Endothelial cell of umbilical vein (primary cell): ENCODE measurements around the gene DNMT1. TPM values are rescaled to one million over a fixed set of nuclear protein-coding genes. Genes with fewer than 3 reads are reported as not detected.

Source experiments
- BruUV-seq: library from RNA; stranded (reverse); fragments of 400-500 nt; replicated peaks from 2 replicates; lab custom pipeline; 2021; lab: Mats Ljungman, UMichigan
- CTCF ChIA-PET: fragments of 300-600, 350-600 bp; sonication (Branson Sonifier 250); formaldehyde crosslinking; loops from one replicate; lab custom pipeline; 2021; ENCODE audit warnings: antibody characterized with exemption, inconsistent platforms; lab: Charles Lee
- POLR2A ChIA-PET: fragments of 300-600, 350-600 bp; sonication (Branson Sonifier 250); formaldehyde crosslinking; loops from one replicate; lab custom pipeline; 2021; ENCODE audit warnings: antibody characterized with exemption, inconsistent platforms; lab: Charles Lee
- DNase-seq: peaks from one replicate; pipeline ENCODE4 v3.0.0-alpha.2; 2011; ENCODE audit warnings: low read depth, low spot score
- FAIRE-seq: peaks from 2 replicates; lab custom pipeline; 2011; peaks lifted over from hg19 to GRCh38; lab: Jason Lieb, UNC
- H2AFZ ChIP-seq: 2 replicates; pipeline ENCODE4 v1.6.0; 2012; ENCODE audit warnings: low read depth, low read length, control low read depth, inconsistent platforms
- H3K27ac ChIP-seq: 2 replicates; pipeline ENCODE4 v1.5.1; 2011; ENCODE audit warnings: low read depth, mild to moderate bottlenecking, control low read depth, low read length, moderate library complexity; ENCODE audit not compliant: insufficient read depth
- H3K27me3 ChIP-seq, 2 experiments: 2 replicates each; pipeline versions ENCODE4 v1.6.0 to v1.6.1; 2011; ENCODE audit warnings: low read length in 2 of 2, mixed read lengths in 1 of 2; ENCODE audit not compliant: control insufficient read depth in 2 of 2, insufficient read depth in 2 of 2
- H3K36me3 ChIP-seq, 2 experiments: 2 replicates in 1 of 2; 3 replicates in 1 of 2; pipeline ENCODE4 v1.5.1; 2011; ENCODE audit warnings: low read length in 2 of 2, mild to moderate bottlenecking in 1 of 2, moderate library complexity in 1 of 2; ENCODE audit not compliant: control insufficient read depth in 2 of 2, insufficient read depth in 2 of 2; ENCODE audit errors: extremely low read depth in 1 of 2
- H3K4me1 ChIP-seq: 3 replicates; pipeline ENCODE4 v1.5.1; 2011; ENCODE audit warnings: mild to moderate bottlenecking, low read length; ENCODE audit not compliant: control insufficient read depth, insufficient read depth; ENCODE audit errors: extremely low read depth
- H3K4me2 ChIP-seq: 2 replicates; pipeline ENCODE4 v1.6.1; 2011; ENCODE audit warnings: low read length, control low read depth, mixed read lengths; ENCODE audit not compliant: insufficient read depth
- H3K4me3 ChIP-seq, 3 experiments: fragments of 200-600 bp in 1 of 3; sonication (generic), shearing (Covaris generic) in 1 of 3; replicated peaks in 1 of 3; 2 replicates each; pipeline ENCODE4 v1.5.1; 2011 to 2016; ENCODE audit warnings: control low read depth in 3 of 3, low read length in 3 of 3, mild to moderate bottlenecking in 2 of 3, inconsistent platforms in 1 of 3, low read depth in 1 of 3, moderate library complexity in 1 of 3; ENCODE audit not compliant: insufficient read depth in 1 of 3
- H3K79me2 ChIP-seq: 2 replicates; pipeline ENCODE4 v1.6.0; 2012; ENCODE audit warnings: low read length, inconsistent platforms; ENCODE audit not compliant: control insufficient read depth, insufficient read depth
- H3K9ac ChIP-seq: replicated peaks from 2 replicates; pipeline ENCODE3; 2011; ENCODE audit warnings: low read length, control low read depth; ENCODE audit not compliant: insufficient read depth; ENCODE audit errors: extremely low read depth
- H3K9me1 ChIP-seq: replicated peaks from 3 replicates; pipeline ENCODE4 v1.6.0; 2011; ENCODE audit warnings: mild to moderate bottlenecking, low read length; ENCODE audit not compliant: control insufficient read depth, insufficient read depth; ENCODE audit errors: extremely low read depth
- H3K9me3 ChIP-seq: replicated peaks from 2 replicates; pipeline ENCODE4 v1.5.1; 2012; ENCODE audit warnings: low read length, inconsistent platforms; ENCODE audit not compliant: control insufficient read depth, insufficient read depth
- H4K20me1 ChIP-seq: replicated peaks from 2 replicates; pipeline ENCODE3; 2011; ENCODE audit warnings: mild to moderate bottlenecking, low read length; ENCODE audit not compliant: control insufficient read depth, insufficient read depth; ENCODE audit errors: extremely low read depth
- CTCF ChIP-seq, 2 donors: IDR thresholded peaks; 1 replicate in 1 of 2; 2 replicates in 1 of 2; pipeline ENCODE4 v1.5.1; 2011; ENCODE audit warnings: low read length in 2 of 2, mild to moderate bottlenecking in 2 of 2, moderate library complexity in 2 of 2, control low read depth in 1 of 2, inconsistent platforms in 1 of 2, low read depth in 1 of 2; ENCODE audit not compliant: insufficient read depth in 1 of 2; ENCODE audit errors: extremely low read depth in 1 of 2
- EZH2 ChIP-seq: IDR thresholded peaks from 2 replicates; pipeline ENCODE4 v1.6.1; 2012; ENCODE audit warnings: borderline replicate concordance, low read depth, mild to moderate bottlenecking, moderate library complexity, low read length, inconsistent platforms; ENCODE audit not compliant: severe bottlenecking
- FOS ChIP-seq: IDR thresholded peaks from 2 replicates; pipeline ENCODE4 v1.6.1; 2011; ENCODE audit warnings: mild to moderate bottlenecking, low read length, moderate library complexity, borderline replicate concordance; ENCODE audit not compliant: insufficient read depth
- GATA2 ChIP-seq: IDR thresholded peaks from 2 replicates; pipeline ENCODE4 v1.7.0; 2011; ENCODE audit warnings: low read depth, mild to moderate bottlenecking, moderate library complexity, mixed read lengths, low read length; ENCODE audit not compliant: insufficient read length, insufficient read depth
- JUN ChIP-seq: IDR thresholded peaks from 2 replicates; pipeline ENCODE4 v1.6.1; 2011; ENCODE audit warnings: borderline replicate concordance, low read depth; ENCODE audit not compliant: insufficient read length, insufficient read depth
- MAX ChIP-seq: IDR thresholded peaks from 2 replicates; pipeline ENCODE4 v1.6.1; 2011; ENCODE audit not compliant: insufficient read depth, insufficient read length
- MYC ChIP-seq: IDR thresholded peaks from one replicate; pipeline ENCODE4 v1.6.1; 2011; ENCODE audit warnings: mild to moderate bottlenecking, low read depth, low read length
- POLR2A ChIP-seq: IDR thresholded peaks from 2 replicates; pipeline ENCODE4 v1.6.1; 2012; ENCODE audit warnings: low read depth, mild to moderate bottlenecking, control low read depth, low read length
- POLR2AphosphoS5 ChIP-seq: IDR thresholded peaks from 2 replicates; pipeline ENCODE4 v1.6.1; 2012; ENCODE audit warnings: low read depth, mild to moderate bottlenecking, control low read depth, low read length, moderate library complexity; ENCODE audit not compliant: insufficient read depth
- dilution Hi-C: fragments of 300-500 bp; cut with MboI; formaldehyde crosslinking; loops from one replicate; pipeline ENCODE4 v1.15.0; 2019; ENCODE audit warnings: low sequenced_read_pairs; ENCODE audit not compliant: extremely low pct_ligation_motif_present
- intact Hi-C: fragments of 100-400 bp; cut with micrococcal nuclease; formaldehyde crosslinking; loops from one replicate; pipeline ENCODE4 v1.10.0; 2022
- polyA plus RNA-seq, 4 experiments: library from polyadenylated mRNA; depleted of rRNA in 3 of 4; stranded (reverse) in 3 of 4; unstranded in 1 of 4; fragments of >200 nt; gene quantifications; 2 replicates each; pipeline versions ENCODE4 v1.2.1 to v1.2.3, GENCODE V29; 2011 to 2012; ENCODE audit warnings: missing spikeins in 1 of 4
- total RNA-seq: library from RNA; stranded (reverse); gene quantifications from 2 replicates; pipeline ENCODE4 v1.2.3, GENCODE V29; 2021

Gene DNMT1
- total and polyA plus RNA-seq, 2 donors (not counting 3 experiments of a cell fraction or from before 2014, with no cell fraction given) = 53.4 to 165 TPM

DNA sequence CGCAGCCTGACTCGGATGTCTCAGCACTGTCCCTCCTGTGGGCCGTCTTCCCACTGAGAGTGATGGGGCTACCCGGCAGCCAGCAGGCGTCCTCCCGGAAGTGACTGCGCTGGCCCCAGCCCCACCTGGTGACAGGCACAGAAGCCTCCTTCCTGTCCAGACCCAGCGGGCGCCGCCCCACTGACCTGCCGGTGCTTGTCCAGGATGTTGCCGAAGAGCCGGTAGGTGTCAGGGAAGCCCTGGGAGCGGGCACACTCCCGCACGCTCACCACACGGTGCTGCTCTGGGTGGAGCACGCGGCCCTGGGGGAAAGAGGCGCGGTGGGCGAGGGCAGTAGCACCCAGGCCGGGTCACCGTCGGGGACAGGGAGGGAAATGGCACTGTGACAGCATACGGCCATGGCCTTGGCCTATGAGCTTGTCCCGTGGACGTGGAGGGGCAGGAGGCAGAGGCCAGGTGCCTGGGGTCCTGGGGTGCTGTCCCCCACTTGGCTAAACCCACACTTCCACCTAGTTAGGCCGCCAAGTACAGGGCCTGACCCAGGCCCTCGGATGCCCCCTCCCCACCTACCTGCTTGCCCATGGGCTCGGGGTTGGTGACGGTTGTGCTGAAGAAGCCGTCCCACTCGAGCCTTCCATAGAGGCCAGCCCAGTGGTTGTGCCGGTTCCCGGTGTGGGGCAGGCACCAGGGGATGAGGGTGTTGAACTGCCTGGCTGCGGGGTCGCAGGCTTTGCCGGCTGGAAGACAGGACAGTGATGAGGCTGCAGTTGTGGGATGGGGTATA lies 59.0 kb downstream of the DNMT1 start:
- ChIA-PET POLR2A (no interaction called here), CTCF (interaction anchor here (1.1 kb wide), 1 partner anchor 114 kb away, joined by 4 read pairs; no protein-coding TSS in a partner anchor)
- no peak overlapping the region for H2AFZ ChIP-seq
- no peaks in the 10 kb centered on the region for H3K9me1 ChIP-seq
- DNase-seq (no peak), FAIRE-seq (no peak)
- no peak overlapping the region for H3K9ac ChIP-seq
- H3K4me2 ChIP-seq = no peak overlapping the region
- H3K4me3 ChIP-seq = no peak overlapping the region
- dilution Hi-C loops (no loop called here), intact Hi-C loops (no loop called here)
- no TSS peak for BruUV-seq
- H4K20me1 ChIP-seq = no peaks in the 10 kb centered on the region
- H3K4me1 ChIP-seq = no peaks in the 10 kb centered on the region
- no peaks in the 10 kb centered on the region for H3K27me3 ChIP-seq
- H3K79me2 ChIP-seq = no peaks in the 10 kb centered on the region
- no peaks in the 10 kb centered on the region for H3K9me3 ChIP-seq
- peaks cover 6 to 55% of the 10 kb centered on the region in 2 experiments for H3K36me3 ChIP-seq
- no peak for TF ChIP-seq EZH2
- TF ChIP-seq CTCF (IDR thresholded peaks at IDR 0.05; ENCODE audit: extremely low read depth in 1 of 2, insufficient read depth in 1 of 2, low read depth in 1 of 2, low read length in 2 of 2) = no peak
- TF ChIP-seq MYC = no peak
- TF ChIP-seq JUN = no peak
- no peak for TF ChIP-seq MAX
- no peak for TF ChIP-seq POLR2A
- TF ChIP-seq FOS = no peak
- TF ChIP-seq POLR2AphosphoS5 = no peak
- no peak for TF ChIP-seq GATA2
- H3K27ac ChIP-seq = no peak overlapping the region
